Colonic mucosa (tissue), 4 donors: Measurements from ENCODE around the gene TRIM54. TPM values are rescaled to one million over a fixed set of nuclear protein-coding genes. Genes with fewer than 3 reads are reported as not detected.
"Not testable (repeated sequence)": the region's sequence is repeated elsewhere in the genome, so short reads cannot be mapped to it uniquely, and the experiment has no call there.

ENCODE experiments used
- DNase-seq: peaks from one replicate; pipeline ENCODE4 v3.0.0-alpha.2; 2020
- H3K27ac ChIP-seq: fragments of 200-600 bp; one replicate; pipeline ENCODE4 v1.8.0; 2021
- H3K27me3 ChIP-seq: fragments of 200-600 bp; one replicate; pipeline ENCODE4 v1.8.0; 2021
- H3K36me3 ChIP-seq: fragments of 200-600 bp; one replicate; pipeline ENCODE4 v1.8.0; 2021
- H3K4me1 ChIP-seq: fragments of 200-600 bp; one replicate; pipeline ENCODE4 v1.8.0; 2021; ENCODE audit warnings: mild to moderate bottlenecking
- H3K4me3 ChIP-seq: fragments of 200-600 bp; one replicate; pipeline ENCODE4 v1.8.0; 2021
- H3K9ac ChIP-seq, 2 donors: one replicate each; pipeline ENCODE4 v1.7.0; 2013; ENCODE audit warnings: control low read depth in 2 of 2, low read depth in 2 of 2, low read length in 2 of 2
- H3K9me3 ChIP-seq: fragments of 200-600 bp; one replicate; pipeline ENCODE4 v1.8.0; 2021
- intact Hi-C: fragments of 100-400 bp; cut with DNase I; formaldehyde crosslinking; loops from one replicate; pipeline ENCODE4 v1.14.1; 2022
- total RNA-seq, 2 donors: library from RNA; stranded (reverse); fragmentation: NEBNext Ultra II Directional in 1 of 2; extraction: Animal tissue kit (Norgen Biotek cat#: 25700) in 1 of 2; gene quantifications; one replicate each; pipeline ENCODE4 v1.2.1, GENCODE V29; 2021
- TF ChIP-seq, protein P1 (sequence below): fragments of 200-600 bp; IDR thresholded peaks from one replicate; pipeline ENCODE4 v1.8.0; 2022; ENCODE audit warnings: antibody characterized with exemption, mild to moderate bottlenecking
- donor health status: healthy.
- donor health status: DM: no; HTN: no; CAD: no.
- donor health status: DM: no; HTN: no; CAD: no.

The TRIM54 gene
- total RNA-seq, 2 donors from 2014 or later, result 0.24 TPM; not detected in 1

DNA sequence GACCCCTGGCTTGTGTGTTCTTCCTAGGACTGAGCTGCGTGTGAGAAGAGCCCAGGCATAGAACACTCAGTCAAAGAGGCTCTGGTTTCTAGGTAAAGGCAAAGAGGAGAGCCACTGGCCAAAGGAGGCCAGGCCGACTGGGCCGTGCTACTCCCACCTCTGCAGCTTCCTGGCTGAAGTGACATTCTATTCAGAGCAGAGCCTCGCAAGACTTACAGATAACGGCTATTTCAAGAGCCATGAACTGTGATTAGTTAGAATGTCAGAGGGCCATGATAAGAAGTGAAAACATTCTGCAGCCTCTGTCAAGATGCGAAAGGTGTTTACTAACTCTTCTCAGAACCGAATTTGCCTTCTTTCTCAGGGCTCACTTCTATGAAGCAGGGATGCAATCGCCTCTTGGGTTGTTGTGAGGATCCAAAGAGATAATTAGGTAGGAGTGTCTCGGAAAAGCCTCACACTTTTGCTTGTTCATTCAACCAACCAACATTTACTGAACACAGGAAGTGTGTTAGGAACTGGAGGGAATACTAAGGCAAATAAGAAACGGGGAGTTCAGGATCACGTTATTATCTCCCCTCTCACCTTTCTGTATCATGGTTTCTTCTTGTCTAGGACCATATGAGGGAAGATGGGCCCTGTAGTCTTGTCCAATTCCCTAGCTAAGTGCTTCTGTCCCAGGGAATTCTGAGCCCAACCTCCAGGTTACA is 10.4 kb upstream of the TRIM54 start:
- TF ChIP-seq, protein P1, sequence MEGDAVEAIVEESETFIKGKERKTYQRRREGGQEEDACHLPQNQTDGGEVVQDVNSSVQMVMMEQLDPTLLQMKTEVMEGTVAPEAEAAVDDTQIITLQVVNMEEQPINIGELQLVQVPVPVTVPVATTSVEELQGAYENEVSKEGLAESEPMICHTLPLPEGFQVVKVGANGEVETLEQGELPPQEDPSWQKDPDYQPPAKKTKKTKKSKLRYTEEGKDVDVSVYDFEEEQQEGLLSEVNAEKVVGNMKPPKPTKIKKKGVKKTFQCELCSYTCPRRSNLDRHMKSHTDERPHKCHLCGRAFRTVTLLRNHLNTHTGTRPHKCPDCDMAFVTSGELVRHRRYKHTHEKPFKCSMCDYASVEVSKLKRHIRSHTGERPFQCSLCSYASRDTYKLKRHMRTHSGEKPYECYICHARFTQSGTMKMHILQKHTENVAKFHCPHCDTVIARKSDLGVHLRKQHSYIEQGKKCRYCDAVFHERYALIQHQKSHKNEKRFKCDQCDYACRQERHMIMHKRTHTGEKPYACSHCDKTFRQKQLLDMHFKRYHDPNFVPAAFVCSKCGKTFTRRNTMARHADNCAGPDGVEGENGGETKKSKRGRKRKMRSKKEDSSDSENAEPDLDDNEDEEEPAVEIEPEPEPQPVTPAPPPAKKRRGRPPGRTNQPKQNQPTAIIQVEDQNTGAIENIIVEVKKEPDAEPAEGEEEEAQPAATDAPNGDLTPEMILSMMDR, result no peak
- no peak overlapping the region for H3K4me3 ChIP-seq
- H3K9me3 ChIP-seq, result no peaks in the 10 kb centered on the region
- intact Hi-C loops, result no loop called here
- H3K36me3 ChIP-seq, result no peaks in the 10 kb centered on the region
- no peaks in the 10 kb centered on the region for H3K27me3 ChIP-seq
- no peak for DNase-seq
- H3K9ac ChIP-seq, result no peak overlapping the region
- no peaks in the 10 kb centered on the region for H3K4me1 ChIP-seq
- no peak overlapping the region for H3K27ac ChIP-seq

DNA sequence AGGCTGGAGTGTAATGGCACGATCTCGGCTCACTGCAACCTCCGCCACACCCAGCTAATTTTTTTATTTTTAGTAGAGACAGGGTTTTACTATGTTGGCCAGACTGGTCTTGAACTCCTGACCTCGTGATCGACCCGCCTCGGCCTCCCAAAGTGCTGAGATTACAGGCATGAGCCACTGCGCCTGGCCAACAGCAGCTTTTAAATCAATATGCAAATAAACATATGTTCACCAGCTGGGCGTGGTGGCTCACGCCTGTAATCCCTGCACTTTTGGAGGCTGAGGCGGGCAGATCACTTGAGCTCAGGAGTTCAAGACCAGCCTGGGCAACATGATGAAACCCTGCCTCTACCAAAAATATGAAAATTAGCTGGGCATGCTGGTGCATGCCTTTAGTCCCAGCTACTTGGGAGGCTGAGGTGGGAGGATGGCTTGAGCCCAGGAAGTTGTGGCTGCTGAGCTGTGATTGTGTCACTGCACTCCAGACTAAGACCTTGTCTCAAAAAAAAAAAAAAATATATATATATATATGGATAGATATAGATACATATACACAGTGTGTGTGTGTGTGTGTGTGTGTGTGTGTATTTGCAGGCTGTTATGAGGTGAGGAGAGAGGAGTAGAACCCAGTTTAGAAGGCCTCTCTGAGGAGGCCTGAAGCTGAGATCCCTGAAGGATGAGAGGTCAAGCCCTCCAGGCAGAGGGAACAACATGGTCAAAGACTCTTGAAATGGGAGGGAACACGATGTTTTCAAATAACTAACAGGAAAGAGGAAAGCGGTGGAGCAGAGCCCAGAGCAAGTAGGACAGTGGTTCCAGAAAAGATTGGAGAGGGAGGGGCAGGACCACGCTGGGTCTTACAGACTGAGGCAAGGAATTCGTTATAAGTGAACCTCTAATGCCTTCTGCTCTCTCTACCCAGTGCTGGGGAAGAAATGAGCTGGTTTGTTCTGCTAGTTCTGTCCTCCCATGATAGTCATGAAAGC is 9.4 kb upstream of the TRIM54 start:
- H3K27me3 ChIP-seq, H3K9ac ChIP-seq, intact Hi-C loops, H3K4me1 ChIP-seq, DNase-seq, H3K27ac ChIP-seq, H3K9me3 ChIP-seq, H3K4me3 ChIP-seq, H3K36me3 ChIP-seq: not testable (repeated sequence)

DNA sequence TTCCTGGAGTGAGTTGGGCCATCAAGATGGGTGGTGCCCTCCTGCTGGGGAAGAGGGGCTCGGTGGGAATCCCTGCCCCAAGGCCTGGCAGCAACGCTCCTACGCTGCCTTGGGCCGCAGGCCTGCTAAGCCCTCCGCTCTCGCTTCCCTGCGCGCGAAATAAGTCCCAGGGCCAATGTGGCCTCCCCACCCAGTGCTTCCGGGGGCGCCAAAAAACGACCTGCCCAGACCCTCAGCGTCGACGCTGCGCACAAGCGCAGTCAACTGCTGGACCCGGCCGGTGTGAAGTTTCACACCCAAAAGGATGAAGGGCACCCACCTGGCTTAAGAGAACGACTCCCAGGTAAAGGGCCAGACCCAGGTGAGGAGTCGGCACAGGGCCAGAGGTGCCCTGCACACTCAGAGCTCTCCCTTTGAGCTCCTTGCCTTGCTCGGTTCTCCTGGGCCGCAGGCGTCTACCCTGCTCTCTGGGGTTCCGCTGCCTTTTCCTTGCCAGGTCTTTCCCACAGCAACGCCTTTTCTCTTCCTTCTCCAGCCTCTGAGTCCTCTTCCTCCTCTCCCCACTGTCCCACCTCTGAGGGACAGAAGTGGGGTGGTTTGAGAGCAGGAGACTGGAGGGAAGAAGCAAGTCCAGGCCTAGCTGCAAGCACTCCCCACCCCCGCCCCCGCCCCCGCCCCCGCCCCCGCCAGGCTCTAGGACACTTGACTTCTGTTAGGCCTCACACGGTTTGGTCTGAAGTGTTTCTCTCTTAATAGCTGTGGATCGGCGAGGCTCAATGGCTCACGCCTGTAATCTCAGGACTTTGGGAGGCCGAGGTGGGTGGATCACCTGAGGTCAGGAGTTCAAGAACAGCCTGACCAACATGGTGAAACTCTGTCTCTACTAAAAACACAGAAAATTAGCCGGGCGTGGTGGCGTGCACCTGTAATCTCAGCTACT is 6.7 kb upstream of the TRIM54 start, which contains the start of gene DNAJC5G:
DNAJC5G (plus strand) TSS at position 223 of the 940 bp plus-strand sequence. CDS start 1,296 bp downstream, outside the sequence.
- Histone ChIP-seq H3K36me3 (no peaks in the 10 kb centered on the region), H3K27me3 (no peaks in the 10 kb centered on the region), H3K4me3 (no peak within 1 kb of the TSS), H3K9ac (no peak within 1 kb of the TSS), H3K9me3 (no peaks in the 10 kb centered on the region), H3K27ac (no peak within 1 kb of the TSS), H3K4me1 (no peaks in the 10 kb centered on the region)
- TF ChIP-seq, protein P1, result no peak
- intact Hi-C loops, result no loop called here
- no peak for DNase-seq

DNA sequence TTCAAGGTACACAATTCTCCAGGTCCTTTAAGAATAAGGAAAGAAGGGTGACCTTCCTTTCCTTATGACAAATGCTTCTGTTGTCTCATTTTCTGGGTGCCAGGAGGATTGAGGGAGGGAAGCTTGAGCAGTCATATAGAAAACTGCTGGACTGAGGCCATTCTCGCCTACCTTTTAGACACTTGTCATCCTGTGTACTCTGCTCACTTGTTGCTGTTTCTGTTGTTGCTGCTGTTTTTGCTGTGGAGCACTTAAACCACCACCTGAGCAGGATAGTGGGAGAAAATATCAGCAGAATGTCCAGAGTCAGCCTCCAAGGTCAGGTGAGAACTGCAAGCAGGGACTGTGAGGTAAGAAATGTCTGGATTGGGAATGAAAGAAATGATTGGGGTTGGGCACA is 4.2 kb upstream of the TRIM54 start:
- H3K36me3 ChIP-seq, result no peaks in the 10 kb centered on the region
- no peak for DNase-seq
- H3K9ac ChIP-seq, result no peak overlapping the region
- intact Hi-C loops, result no loop called here
- H3K9me3 ChIP-seq, result no peaks in the 10 kb centered on the region
- no peak overlapping the region for H3K4me3 ChIP-seq
- H3K27ac ChIP-seq, result no peak overlapping the region
- no peaks in the 10 kb centered on the region for H3K27me3 ChIP-seq
- no peaks in the 10 kb centered on the region for H3K4me1 ChIP-seq
- TF ChIP-seq, protein P1, result no peak

DNA sequence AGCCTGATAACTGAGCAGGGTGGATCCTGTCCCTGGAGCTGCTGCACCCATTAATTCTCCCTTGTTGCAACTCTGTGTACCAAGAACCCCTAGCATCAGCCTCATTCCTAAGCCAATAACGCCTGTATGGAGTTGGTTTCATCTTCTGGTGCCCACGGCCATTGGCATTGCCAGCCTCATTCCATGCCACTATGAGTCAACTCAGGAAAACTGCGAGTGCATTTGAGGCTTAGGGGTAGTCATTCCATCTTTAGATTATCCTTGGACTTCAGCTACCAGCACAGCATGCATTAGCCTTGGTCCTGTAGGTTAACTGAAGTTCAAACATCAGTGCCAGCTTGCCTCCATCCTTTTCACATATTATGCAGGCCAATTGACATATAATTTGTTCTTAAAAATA is 1.4 kb upstream of the TRIM54 start:
- intact Hi-C loops, result loop anchor here (2.0 to 10.0 kb wide), 2 partner anchors 182 to 316 kb away; no protein-coding TSS in a partner anchor
- Histone ChIP-seq H3K9ac (no peak overlapping the region), H3K4me3 (no peak overlapping the region), H3K4me1 (no peaks in the 10 kb centered on the region), H3K36me3 (no peaks in the 10 kb centered on the region), H3K27me3 (no peaks in the 10 kb centered on the region), H3K9me3 (no peaks in the 10 kb centered on the region), H3K27ac (no peak overlapping the region)
- no peak for DNase-seq
- TF ChIP-seq, protein P1, result no peak
